MM.1S (cell line): ENCODE results near the gene SCRN2.

Experiments used
- DNase-seq: peaks from one replicate; pipeline ENCODE4 v3.0.0-alpha.2; 2015
- H2AFZ ChIP-seq: fragments of 300-600 bp; sonication (generic); 2 replicates; pipeline ENCODE4 v1.6.0; 2016; ENCODE audit warnings: antibody characterized with exemption, low read length
- H3F3A ChIP-seq: fragments of 300-600 bp; sonication (generic); 2 replicates; pipeline ENCODE4 v1.6.1; 2016; ENCODE audit warnings: mild to moderate bottlenecking, antibody characterized with exemption, low read length, moderate library complexity, mixed read lengths; ENCODE audit not compliant: insufficient read depth
- H3K27ac ChIP-seq: fragments of 300-600 bp; sonication (generic); 2 replicates; pipeline ENCODE4 v1.5.1; 2016; ENCODE audit warnings: mild to moderate bottlenecking, low read length
- H3K27me3 ChIP-seq: fragments of 300-600 bp; sonication (generic); replicated peaks from 2 replicates; pipeline ENCODE4 v1.6.0; 2016; ENCODE audit warnings: low read length; ENCODE audit not compliant: insufficient read depth
- H3K36me3 ChIP-seq: fragments of 300-600 bp; sonication (generic); replicated peaks from 2 replicates; pipeline ENCODE4 v1.6.1; 2016; ENCODE audit warnings: mild to moderate bottlenecking, low read length, mixed read lengths; ENCODE audit not compliant: insufficient read depth
- H3K4me1 ChIP-seq: fragments of 300-600 bp; sonication (generic); 2 replicates; pipeline ENCODE4 v1.6.1; 2016; ENCODE audit warnings: low read length, mixed read lengths
- H3K4me2 ChIP-seq: fragments of 300-600 bp; sonication (generic); 2 replicates; pipeline ENCODE4 v1.6.0; 2016; ENCODE audit warnings: low read depth, low read length
- H3K4me3 ChIP-seq: fragments of 300-600 bp; sonication (generic); 2 replicates; pipeline ENCODE4 v1.5.1; 2016; ENCODE audit warnings: low read length, mixed read lengths
- H3K79me2 ChIP-seq: fragments of 300-600 bp; sonication (generic); 2 replicates; pipeline ENCODE4 v1.6.1; 2016; ENCODE audit warnings: mixed run types, low read length, mixed read lengths
- H3K9ac ChIP-seq: fragments of 300-600 bp; sonication (generic); 2 replicates; pipeline ENCODE4 v1.6.1; 2016; ENCODE audit warnings: low read length, mixed read lengths
- H3K9me2 ChIP-seq: fragments of 300-600 bp; sonication (generic); replicated peaks from 2 replicates; pipeline ENCODE4 v1.6.1; 2016; ENCODE audit warnings: mild to moderate bottlenecking, low read length, mixed read lengths; ENCODE audit not compliant: insufficient read depth
- H3K9me3 ChIP-seq: fragments of 300-600 bp; sonication (generic); replicated peaks from 2 replicates; pipeline ENCODE4 v1.6.1; 2016; ENCODE audit warnings: mild to moderate bottlenecking, low read length, mixed read lengths; ENCODE audit not compliant: insufficient read depth
- H4K20me1 ChIP-seq: fragments of 300-600 bp; sonication (generic); 2 replicates; pipeline ENCODE4 v1.6.1; 2016; ENCODE audit warnings: mild to moderate bottlenecking, low read length, moderate library complexity, mixed read lengths; ENCODE audit not compliant: insufficient read depth
- EZH2 ChIP-seq: fragments of 300-600 bp; sonication (generic); optimal IDR thresholded peaks from 2 replicates; pipeline ENCODE3; 2017; ENCODE audit warnings: low read depth, mild to moderate bottlenecking, antibody characterized with exemption, low read length, mixed read lengths
- EZH2phosphoT487 ChIP-seq: fragments of 300-600 bp; sonication (generic); IDR thresholded peaks from 2 replicates; pipeline ENCODE4 v1.6.1; 2018; ENCODE audit warnings: antibody characterized with exemption, low read length
- TF ChIP-seq, protein P1 (sequence below): fragments of 300-600 bp; sonication (generic); IDR thresholded peaks from 2 replicates; pipeline ENCODE4 v1.5.1; 2016; ENCODE audit warnings: antibody characterized with exemption, low read length, mixed read lengths

The SCRN2 gene

DNA sequence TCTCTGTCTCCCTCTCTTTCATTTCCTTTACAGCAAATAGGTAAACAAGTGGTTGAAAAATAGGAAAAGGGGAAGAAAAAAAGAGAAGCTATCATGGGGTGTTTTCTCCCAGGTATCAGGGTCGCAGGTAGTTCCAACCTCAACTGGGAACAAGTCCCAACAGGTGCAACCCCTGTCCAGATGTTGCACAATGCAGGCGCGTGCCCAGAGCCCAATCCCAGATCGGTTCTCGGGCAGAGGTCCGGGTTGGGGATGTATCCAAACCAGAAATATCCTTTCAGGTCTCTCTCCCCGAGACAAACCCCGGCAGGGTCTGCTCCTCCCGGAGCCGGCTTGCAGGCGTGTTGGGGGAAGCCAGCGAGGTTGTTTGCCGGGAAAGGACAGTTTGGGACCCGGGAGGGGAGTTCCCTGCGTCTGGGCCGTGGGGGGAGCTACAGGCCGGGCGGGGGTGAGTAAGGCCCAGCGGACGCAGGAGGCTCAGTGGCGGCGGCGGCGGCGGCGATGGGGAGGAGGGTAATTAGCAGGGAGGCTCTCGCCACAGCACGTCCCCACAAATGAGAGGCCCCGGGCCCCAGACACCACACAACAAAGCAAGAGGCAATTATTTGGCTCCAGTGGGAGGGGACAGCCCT lies 31.1 kb upstream of the SCRN2 start:
- no peak for DNase-seq
- Histone ChIP-seq H3K9me3 (no peaks in the 10 kb centered on the region), H2AFZ (no peak overlapping the region), H3K9ac (no peak overlapping the region), H3K79me2 (no peaks in the 10 kb centered on the region), H3K4me3 (no peak overlapping the region), H3F3A (no peaks in the 10 kb centered on the region), H3K36me3 (no peaks in the 10 kb centered on the region), H4K20me1 (no peaks in the 10 kb centered on the region), H3K27ac (no peak overlapping the region), H3K4me1 (no peaks in the 10 kb centered on the region), H3K4me2 (no peak overlapping the region), H3K9me2 (no peaks in the 10 kb centered on the region), H3K27me3 (peaks cover 93% of the 10 kb centered on the region)
- TF ChIP-seq EZH2 = no peak
- TF ChIP-seq, protein P1, sequence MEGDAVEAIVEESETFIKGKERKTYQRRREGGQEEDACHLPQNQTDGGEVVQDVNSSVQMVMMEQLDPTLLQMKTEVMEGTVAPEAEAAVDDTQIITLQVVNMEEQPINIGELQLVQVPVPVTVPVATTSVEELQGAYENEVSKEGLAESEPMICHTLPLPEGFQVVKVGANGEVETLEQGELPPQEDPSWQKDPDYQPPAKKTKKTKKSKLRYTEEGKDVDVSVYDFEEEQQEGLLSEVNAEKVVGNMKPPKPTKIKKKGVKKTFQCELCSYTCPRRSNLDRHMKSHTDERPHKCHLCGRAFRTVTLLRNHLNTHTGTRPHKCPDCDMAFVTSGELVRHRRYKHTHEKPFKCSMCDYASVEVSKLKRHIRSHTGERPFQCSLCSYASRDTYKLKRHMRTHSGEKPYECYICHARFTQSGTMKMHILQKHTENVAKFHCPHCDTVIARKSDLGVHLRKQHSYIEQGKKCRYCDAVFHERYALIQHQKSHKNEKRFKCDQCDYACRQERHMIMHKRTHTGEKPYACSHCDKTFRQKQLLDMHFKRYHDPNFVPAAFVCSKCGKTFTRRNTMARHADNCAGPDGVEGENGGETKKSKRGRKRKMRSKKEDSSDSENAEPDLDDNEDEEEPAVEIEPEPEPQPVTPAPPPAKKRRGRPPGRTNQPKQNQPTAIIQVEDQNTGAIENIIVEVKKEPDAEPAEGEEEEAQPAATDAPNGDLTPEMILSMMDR = no peak
- no peak for TF ChIP-seq EZH2phosphoT487

DNA sequence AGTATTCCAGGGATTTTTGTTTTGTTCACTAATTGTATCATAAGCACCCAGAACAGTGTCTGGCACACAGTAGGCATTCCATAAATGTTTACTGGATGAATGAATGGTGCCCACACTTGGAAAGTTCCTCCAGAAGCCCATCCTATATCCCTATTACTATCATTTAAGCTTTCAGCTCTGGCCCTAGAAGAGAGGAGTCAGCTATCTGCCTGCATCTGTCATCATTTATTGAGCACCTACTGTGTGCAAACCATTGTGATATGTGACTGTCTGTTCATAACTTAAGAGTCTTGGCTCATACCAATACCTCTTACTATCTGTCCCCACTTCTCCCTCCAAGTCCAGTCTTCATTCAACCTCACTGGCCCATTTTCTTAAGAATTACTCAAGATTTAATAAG lies 30.0 kb upstream of the SCRN2 start:
- H3K9me2 ChIP-seq = no peaks in the 10 kb centered on the region
- no peak overlapping the region for H3K4me3 ChIP-seq
- no peaks in the 10 kb centered on the region for H3K79me2 ChIP-seq
- no peak overlapping the region for H3K27ac ChIP-seq
- no peaks in the 10 kb centered on the region for H4K20me1 ChIP-seq
- no peaks in the 10 kb centered on the region for H3K9me3 ChIP-seq
- no peaks in the 10 kb centered on the region for H3K36me3 ChIP-seq
- H3K4me2 ChIP-seq = no peak overlapping the region
- peaks cover 98% of the 10 kb centered on the region for H3K27me3 ChIP-seq
- TF ChIP-seq EZH2 (no peak), EZH2phosphoT487 (no peak)
- TF ChIP-seq, protein P1 = no peak
- H3K9ac ChIP-seq = no peak overlapping the region
- no peaks in the 10 kb centered on the region for H3K4me1 ChIP-seq
- DNase-seq = no peak
- no peak overlapping the region for H2AFZ ChIP-seq
- H3F3A ChIP-seq = no peaks in the 10 kb centered on the region

GRCh38 chr17:47870056-47870455 lies 29.0 kb upstream of the SCRN2 start:
- Histone ChIP-seq H3K9ac (no peak overlapping the region), H3K4me2 (no peak overlapping the region), H3K9me2 (no peaks in the 10 kb centered on the region), H3K79me2 (no peaks in the 10 kb centered on the region), H3K36me3 (no peaks in the 10 kb centered on the region), H3K4me3 (no peak overlapping the region), H3K4me1 (peaks cover 5% of the 10 kb centered on the region), H3F3A (peaks cover 1% of the 10 kb centered on the region; the same call in 1 of the 2 replicates), H4K20me1 (no peaks in the 10 kb centered on the region), H3K27me3 (peaks cover 98% of the 10 kb centered on the region), H2AFZ (no peak overlapping the region), H3K27ac (no peak overlapping the region), H3K9me3 (no peaks in the 10 kb centered on the region)
- DNase-seq = no peak
- TF ChIP-seq EZH2phosphoT487 = no peak
- no peak for TF ChIP-seq EZH2
- TF ChIP-seq, protein P1 = no peak
